K562 (cell line): ENCODE data around the gene CXCL12. TPM values are rescaled to one million over a fixed set of nuclear protein-coding genes. Genes with fewer than 3 reads are reported as not detected.

ENCODE experiments used
- ATAC-seq: fragments of 200-7000 bp; cut with Tn5 transposase; 3 replicates; pipeline ENCODE4 v1.9.1; 2020; ENCODE audit warnings: moderate library complexity
- BruUV-seq: library from RNA; stranded (reverse); fragments of 400-500 nt; replicated peaks from 2 replicates; lab custom pipeline; 2021; lab: Mats Ljungman, UMichigan
- CTCF ChIA-PET: fragments of 300-600 bp; formaldehyde crosslinking; extraction: SDS; loops from one replicate; lab custom pipeline; 2021; ENCODE audit warnings: low intra/inter-chr PET ratio; lab: Yijun Ruan, JAX
- POLR2A ChIA-PET: fragments of 300-600, 350-650 bp; sonication (Branson Sonifier 250); formaldehyde crosslinking; extraction: SDS; loops from one replicate; lab custom pipeline; 2021; ENCODE audit warnings: antibody characterized with exemption, inconsistent platforms; lab: Yijun Ruan, JAX
- DNase-seq, 4 experiments: peaks; one replicate each; pipeline versions ENCODE4 v3.0.0 to v3.0.0-alpha.2; 2011 to 2018; ENCODE audit warnings: low spot score in 3 of 4, mixed read lengths in 3 of 4; ENCODE audit errors: extremely low read depth in 1 of 4
- FAIRE-seq: peaks from 2 replicates; lab custom pipeline; 2011; peaks lifted over from hg19 to GRCh38; lab: Jason Lieb, UNC
- H2AFZ ChIP-seq: 2 replicates; pipeline ENCODE4 v1.6.0; 2011; ENCODE audit warnings: low read depth, low read length, control low read depth, inconsistent platforms
- H3K27ac ChIP-seq: fragments of 200-600 bp; 3 replicates; pipeline ENCODE4 v1.8.0; 2011; ENCODE audit warnings: low read depth, mild to moderate bottlenecking, control low read depth, inconsistent platforms, low read length, moderate library complexity, mixed read lengths; ENCODE audit errors: extremely low read depth
- H3K27me3 ChIP-seq, 2 experiments: fragments of 300-600 bp in 1 of 2; 2 replicates in 1 of 2; 3 replicates in 1 of 2; pipeline versions ENCODE4 v1.6.0 to v1.8.0; 2011; ENCODE audit warnings: inconsistent platforms in 2 of 2, low read length in 2 of 2, mild to moderate bottlenecking in 1 of 2, mixed read lengths in 1 of 2, moderate library complexity in 1 of 2; ENCODE audit not compliant: control insufficient read depth in 2 of 2, insufficient read depth in 2 of 2
- H3K36me3 ChIP-seq: fragments of 300-600 bp; 3 replicates; pipeline ENCODE4 v1.8.0; 2011; ENCODE audit warnings: mild to moderate bottlenecking, low read length, inconsistent platforms; ENCODE audit not compliant: control insufficient read depth, insufficient read depth
- H3K4me1 ChIP-seq, 2 experiments: fragments of 200-600 bp in 1 of 2; replicated peaks in 1 of 2; 2 replicates in 1 of 2; 3 replicates in 1 of 2; pipeline versions ENCODE4 v1.5.1 to v1.8.0; 2011; ENCODE audit warnings: inconsistent platforms in 2 of 2, low read length in 2 of 2, mild to moderate bottlenecking in 1 of 2, mixed read lengths in 1 of 2, moderate library complexity in 1 of 2; ENCODE audit not compliant: control insufficient read depth in 2 of 2, insufficient read depth in 2 of 2
- H3K4me2 ChIP-seq: 2 replicates; pipeline ENCODE4 v1.6.1; 2011; ENCODE audit warnings: low read length, control low read depth, inconsistent platforms, mixed read lengths; ENCODE audit not compliant: insufficient read depth
- H3K4me3 ChIP-seq: fragments of 200-600 bp; sonication (generic), shearing (Covaris generic); 2 replicates; pipeline ENCODE4 v1.5.1; 2016; ENCODE audit warnings: control low read depth, inconsistent platforms
- H3K79me2 ChIP-seq: fragments of 200-600 bp; 3 replicates; pipeline ENCODE4 v1.8.0; 2011; ENCODE audit warnings: low read length, inconsistent platforms; ENCODE audit not compliant: control insufficient read depth, insufficient read depth
- H3K9ac ChIP-seq, 2 experiments: 2 replicates each; pipeline versions ENCODE4 v1.6.0 to v1.6.1; 2011; ENCODE audit warnings: low read depth in 2 of 2, low read length in 2 of 2, control low read depth in 1 of 2, inconsistent platforms in 1 of 2, mild to moderate bottlenecking in 1 of 2, mixed read lengths in 1 of 2; ENCODE audit not compliant: insufficient read depth in 1 of 2
- H3K9me1 ChIP-seq: one replicate; pipeline ENCODE4 v1.6.0; 2011; ENCODE audit warnings: inconsistent platforms, mild to moderate bottlenecking, low read length, moderate library complexity; ENCODE audit not compliant: control insufficient read depth, insufficient read depth
- H3K9me3 ChIP-seq: replicated peaks from 2 replicates; pipeline ENCODE4 v1.5.1; 2011; ENCODE audit warnings: low read depth, low read length, inconsistent platforms; ENCODE audit not compliant: control insufficient read depth, insufficient read depth
- H4K20me1 ChIP-seq: replicated peaks from 2 replicates; pipeline ENCODE4 v1.6.1; 2011; ENCODE audit warnings: low read length, inconsistent platforms, mixed read lengths; ENCODE audit not compliant: control insufficient read depth, insufficient read depth
- DIDO1 ChIP-seq: fragments of 450-650 bp; IDR thresholded peaks from 2 replicates; pipeline ENCODE4 v1.6.1; 2016; ENCODE audit warnings: low read depth, missing biosample characterization, missing genetic modification characterization
- DLX4 ChIP-seq: fragments of 250-450 bp; sonication (Bioruptor Pico); IDR thresholded peaks from 2 replicates; pipeline ENCODE4 v1.6.1; 2021; ENCODE audit warnings: mild to moderate bottlenecking
- RBM17 ChIP-seq: fragments of 200-400 bp; formaldehyde crosslinking; IDR thresholded peaks from 2 replicates; pipeline ENCODE4 v1.6.1; 2017; ENCODE audit warnings: low read depth, mild to moderate bottlenecking, low read length, borderline replicate concordance
- SIRT6 ChIP-seq: IDR thresholded peaks from one replicate; pipeline ENCODE4 v1.6.1; 2012; ENCODE audit warnings: low read depth, mild to moderate bottlenecking, control low read depth, inconsistent platforms, low read length, moderate library complexity
- TCF3 ChIP-seq: sonication (generic); formaldehyde crosslinking; IDR thresholded peaks from 2 replicates; pipeline ENCODE4 v1.4.0; 2020; ENCODE audit warnings: mild to moderate bottlenecking, missing genetic modification reagents
- ZNF121 ChIP-seq: sonication (generic); formaldehyde crosslinking; conservative IDR thresholded peaks from 2 replicates; pipeline ENCODE4 v1.8.0; 2022; ENCODE audit warnings: missing genetic modification reagents
- ZNF780A ChIP-seq: fragments of 250-450 bp; sonication (Bioruptor Pico); IDR thresholded peaks from 2 replicates; pipeline ENCODE4 v1.5.0; 2021; ENCODE audit warnings: mild to moderate bottlenecking
- WGBS: fragments of 100-300 bp; shearing (Covaris generic); methylation state at CpG from one replicate; pipeline ENCODE4 v1.1.6; 2016; ENCODE audit warnings: low coverage, mixed read lengths; ENCODE audit not compliant: insufficient coverage; ENCODE audit errors: missing lambda C conversion rate; 5-methylcytosine and 5-hydroxymethylcytosine counted together
- in situ Hi-C: fragments of 300-500 bp; cut with MboI; formaldehyde crosslinking; loops from 4 replicates; pipeline ENCODE4 v1.15.0; 2018; ENCODE audit warnings: inconsistent platforms, mixed read lengths
- intact Hi-C: fragments of 100-400 bp; cut with micrococcal nuclease; formaldehyde crosslinking; loops from 2 replicates; pipeline ENCODE4 v1.14.2; 2022
- polyA plus RNA-seq, 8 experiments: library from polyadenylated mRNA; depleted of rRNA in 4 of 8; stranded (reverse) in 5 of 8; unstranded in 3 of 8; fragments of >200 nt; fragmentation: Nextera tagmentation in 2 of 8; fragmentation: Illumina TruSeq in 1 of 8; extraction: Ambion mirVana in 2 of 8; extraction: Trizol in 1 of 8; gene quantifications; 2 replicates each; pipeline versions ENCODE4 v1.2.1 to v1.2.3, GENCODE V29; 2011 to 2014; ENCODE audit warnings: inconsistent platforms in 1 of 8, missing spikeins in 1 of 8
- total RNA-seq, 7 experiments: library from RNA; depleted of rRNA in 6 of 7; stranded (reverse); fragments of >200 nt in 6 of 7; fragmentation: Illumina TruSeq in 2 of 7; extraction: Trizol in 2 of 7; gene quantifications; 2 replicates each; pipeline versions ENCODE4 v1.2.1 to v1.2.3, GENCODE V29; 2011 to 2021; ENCODE audit warnings: low replicate concordance in 1 of 7
- TF ChIP-seq, protein P1 (sequence below): fragments of 450-650 bp; IDR thresholded peaks from one replicate; pipeline ENCODE4 v1.6.1; 2018; ENCODE audit warnings: mild to moderate bottlenecking, moderate library complexity; ENCODE audit not compliant: partially characterized antibody

The CXCL12 gene
- total and polyA plus RNA-seq, 9 of the 15 experiments (the other 6 are each of a cell fraction or from before 2014, with no cell fraction given): 0.18 TPM; not detected in 8

GRCh38 chr10:44387853-44388251 is 3.0 kb upstream of the CXCL12 start:
- Histone ChIP-seq H3K9me3 (no peaks in the 10 kb centered on the region), H3K4me1 (peaks cover 0 to 21% of the 10 kb centered on the region in 2 experiments; a peak in 2 of 5 replicates), H4K20me1 (peaks cover 2% of the 10 kb centered on the region; the same call in 1 of the 2 replicates), H3K79me2 (no peaks in the 10 kb centered on the region), H3K36me3 (no peaks in the 10 kb centered on the region), H3K9me1 (no peaks in the 10 kb centered on the region), H3K27ac (no peak overlapping the region), H3K27me3 (peaks cover 16 to 42% of the 10 kb centered on the region in 2 experiments; a peak in 3 of 5 replicates), H3K9ac (no peak overlapping the region), H3K4me2 (no peak overlapping the region), H2AFZ (no peak overlapping the region), H3K4me3 (no peak overlapping the region)
- no TSS peak for BruUV-seq
- WGBS: 0% methylated on average over 7 of the region's 7 CpGs
- in situ Hi-C loops: loop anchor here (5.0 kb wide), 1 partner anchor 716 kb away; no protein-coding TSS in a partner anchor
- DNase-seq: no peak
- POLR2A ChIA-PET: no interaction called here
- no peak for TF ChIP-seq TCF3 (CRISPR knock-in tag)
- no peak for TF ChIP-seq DLX4 (CRISPR knock-in tag)
- no peak for TF ChIP-seq ZNF780A (CRISPR knock-in tag)
- TF ChIP-seq RBM17: no peak
- no peak for TF ChIP-seq DIDO1 (tag)
- TF ChIP-seq, protein P1, sequence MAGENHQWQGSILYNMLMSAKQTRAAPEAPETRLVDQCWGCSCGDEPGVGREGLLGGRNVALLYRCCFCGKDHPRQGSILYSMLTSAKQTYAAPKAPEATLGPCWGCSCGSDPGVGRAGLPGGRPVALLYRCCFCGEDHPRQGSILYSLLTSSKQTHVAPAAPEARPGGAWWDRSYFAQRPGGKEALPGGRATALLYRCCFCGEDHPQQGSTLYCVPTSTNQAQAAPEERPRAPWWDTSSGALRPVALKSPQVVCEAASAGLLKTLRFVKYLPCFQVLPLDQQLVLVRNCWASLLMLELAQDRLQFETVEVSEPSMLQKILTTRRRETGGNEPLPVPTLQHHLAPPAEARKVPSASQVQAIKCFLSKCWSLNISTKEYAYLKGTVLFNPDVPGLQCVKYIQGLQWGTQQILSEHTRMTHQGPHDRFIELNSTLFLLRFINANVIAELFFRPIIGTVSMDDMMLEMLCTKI: no peak
- no peak for TF ChIP-seq SIRT6
- TF ChIP-seq ZNF121: no peak
- ATAC-seq: no peak
- CTCF ChIA-PET: interaction anchor here (0.9 kb wide), 1 partner anchor 90 kb away, joined by 3 read pairs; no protein-coding TSS in a partner anchor
- intact Hi-C loops: loop anchor here (2.0 to 5.0 kb wide), 3 partner anchors 469 to 717 kb away; no protein-coding TSS in a partner anchor
- no peak for FAIRE-seq
